WTC11 (cell line): ENCODE data around the gene ZNF438. TPM values are rescaled to one million over a fixed set of nuclear protein-coding genes. Genes with fewer than 3 reads are reported as not detected.

Experiments used
- ATAC-seq: fragments of 200-7000 bp; cut with Tn5 transposase; 2 replicates; pipeline ENCODE4 v1.10.0; 2021; ENCODE audit warnings: mild to moderate bottlenecking, moderate library complexity
- CTCF ChIA-PET: fragments of 300-600 bp; sonication (Branson Sonifier 250); formaldehyde crosslinking; loops from one replicate; lab custom pipeline; 2021; ENCODE audit warnings: antibody characterized with exemption; lab: Charles Lee
- POLR2A ChIA-PET: fragments of 350-600 bp; sonication (Branson Sonifier 250); formaldehyde crosslinking; loops from one replicate; lab custom pipeline; 2021; ENCODE audit warnings: antibody characterized with exemption; lab: Charles Lee
- DNase-seq: peaks from one replicate; pipeline ENCODE4 v3.0.0; 2021; ENCODE audit warnings: low spot score
- H3K27ac Mint-ChIP-seq: 2 replicates; pipeline ENCODE4 v1.8.0; 2021; ENCODE audit warnings: mixed read lengths
- H3K27me3 Mint-ChIP-seq: 2 replicates; pipeline ENCODE4 v1.8.0; 2021; ENCODE audit warnings: low read depth, mild to moderate bottlenecking, moderate library complexity, mixed read lengths
- H3K36me3 Mint-ChIP-seq: 2 replicates; pipeline ENCODE4 v1.8.0; 2021; ENCODE audit warnings: mixed read lengths
- H3K4me1 Mint-ChIP-seq: 2 replicates; pipeline ENCODE4 v1.8.0; 2022; ENCODE audit warnings: mixed read lengths
- H3K4me3 Mint-ChIP-seq: 2 replicates; pipeline ENCODE4 v1.8.0; 2021; ENCODE audit warnings: mild to moderate bottlenecking, moderate library complexity, mixed read lengths
- H3K9me3 Mint-ChIP-seq: 2 replicates; pipeline ENCODE4 v1.8.0; 2021; ENCODE audit warnings: mixed read lengths
- AFF4 ChIP-seq: sonication (generic); formaldehyde crosslinking; IDR thresholded peaks from 2 replicates; pipeline ENCODE4 v1.8.1; 2023; ENCODE audit warnings: mild to moderate bottlenecking, missing genetic modification reagents, borderline replicate concordance
- AR ChIP-seq: fragments of 250-450 bp; sonication (Bioruptor Pico); IDR thresholded peaks from 2 replicates; pipeline ENCODE4 v1.9.0; 2021; ENCODE audit warnings: mild to moderate bottlenecking
- CREB1 ChIP-seq: sonication (generic); formaldehyde crosslinking; IDR thresholded peaks from 2 replicates; pipeline ENCODE4 v1.8.0; 2023; ENCODE audit warnings: mild to moderate bottlenecking, missing genetic modification reagents
- EMX1 ChIP-seq: fragments of 250-450 bp; sonication (Bioruptor Pico); IDR thresholded peaks from 2 replicates; pipeline ENCODE4 v1.8.0; 2021; ENCODE audit warnings: mild to moderate bottlenecking
- FOXK1 ChIP-seq: sonication (generic); formaldehyde crosslinking; IDR thresholded peaks from 2 replicates; pipeline ENCODE4 v1.8.0; 2022; ENCODE audit warnings: mild to moderate bottlenecking, moderate library complexity, missing genetic modification reagents
- FOXP4 ChIP-seq: sonication (generic); formaldehyde crosslinking; IDR thresholded peaks from 2 replicates; pipeline ENCODE4 v1.8.0; 2022; ENCODE audit warnings: mild to moderate bottlenecking, missing genetic modification reagents
- JAZF1 ChIP-seq: fragments of 250-450 bp; sonication (Bioruptor Pico); IDR thresholded peaks from 2 replicates; pipeline ENCODE4 v1.9.0; 2021; ENCODE audit warnings: moderate library complexity, mild to moderate bottlenecking, inconsistent platforms
- NFATC4 ChIP-seq: fragments of 250-450 bp; sonication (Bioruptor Pico); IDR thresholded peaks from 2 replicates; pipeline ENCODE4 v1.9.0; 2021; ENCODE audit warnings: mild to moderate bottlenecking
- NFE2L1 ChIP-seq: sonication (generic); formaldehyde crosslinking; IDR thresholded peaks from 2 replicates; pipeline ENCODE4 v1.8.1; 2023; ENCODE audit warnings: missing genetic modification reagents
- NR2C2 ChIP-seq: sonication (generic); formaldehyde crosslinking; IDR thresholded peaks from 2 replicates; pipeline ENCODE4 v1.8.0; 2022; ENCODE audit warnings: mild to moderate bottlenecking, missing genetic modification reagents
- PRRX2 ChIP-seq: fragments of 250-450 bp; sonication (Bioruptor Pico); IDR thresholded peaks from 2 replicates; pipeline ENCODE4 v1.8.0; 2021; ENCODE audit warnings: mild to moderate bottlenecking
- TCF7 ChIP-seq: sonication (generic); formaldehyde crosslinking; IDR thresholded peaks from 2 replicates; pipeline ENCODE4 v1.8.0; 2022; ENCODE audit warnings: mild to moderate bottlenecking, low read depth, missing genetic modification reagents, moderate library complexity
- TEAD1 ChIP-seq: sonication (generic); formaldehyde crosslinking; IDR thresholded peaks from 2 replicates; pipeline ENCODE4 v1.8.0; 2022; ENCODE audit warnings: mild to moderate bottlenecking, missing genetic modification reagents
- TEAD4 ChIP-seq: sonication (generic); formaldehyde crosslinking; IDR thresholded peaks from 2 replicates; pipeline ENCODE4 v1.8.0; 2022; ENCODE audit warnings: mild to moderate bottlenecking, missing genetic modification reagents
- USF1 ChIP-seq: sonication (generic); formaldehyde crosslinking; IDR thresholded peaks from 2 replicates; pipeline ENCODE4 v1.8.0; 2022; ENCODE audit warnings: mild to moderate bottlenecking, missing genetic modification reagents
- ZNF121 ChIP-seq: sonication (generic); formaldehyde crosslinking; IDR thresholded peaks from 2 replicates; pipeline ENCODE4 v1.8.0; 2023; ENCODE audit warnings: missing genetic modification reagents
- ZNF416 ChIP-seq: fragments of 250-450 bp; sonication (Bioruptor Pico); IDR thresholded peaks from 2 replicates; pipeline ENCODE4 v1.9.0; 2021; ENCODE audit warnings: mild to moderate bottlenecking, inconsistent platforms
- ZNF512 ChIP-seq: sonication (generic); formaldehyde crosslinking; IDR thresholded peaks from 2 replicates; pipeline ENCODE4 v1.8.1; 2022; ENCODE audit warnings: missing genetic modification reagents, borderline replicate concordance
- ZNF532 ChIP-seq: fragments of 250-450 bp; sonication (Bioruptor Pico); IDR thresholded peaks from 2 replicates; pipeline ENCODE4 v1.9.0; 2021; ENCODE audit warnings: mild to moderate bottlenecking, borderline replicate concordance
- total RNA-seq: library from RNA; stranded (reverse); gene quantifications from 3 replicates; pipeline ENCODE4 v1.2.3, GENCODE V29; 2021

Gene ZNF438
- total RNA-seq, 1 experiment from 2014 or later, result 1.9 TPM

GRCh38 chr10:30846710-30847109 lies 185.0 kb downstream of the ZNF438 start:
- Mint-ChIP-seq H3K4me3 (no peak overlapping the region), H3K36me3 (no peaks in the 10 kb centered on the region), H3K27me3 (no peaks in the 10 kb centered on the region), H3K4me1 (no peaks in the 10 kb centered on the region), H3K27ac (no peak overlapping the region), H3K9me3 (no peaks in the 10 kb centered on the region)
- no peak for DNase-seq
- no peak for TF ChIP-seq ZNF121
- no peak for TF ChIP-seq USF1
- TF ChIP-seq ZNF512, result no peak
- no peak for TF ChIP-seq AFF4 (CRISPR knock-in tag)
- TF ChIP-seq PRRX2, result no peak
- ChIA-PET POLR2A (no interaction called here), CTCF (interaction anchor here (1.7 kb wide), 1 partner anchor 61 kb away, joined by 6 read pairs; no protein-coding TSS in a partner anchor)
- ATAC-seq, result no peak

GRCh38 chr10:30842894-30843293 lies 188.8 kb downstream of the ZNF438 start:
- POLR2A ChIA-PET, result no interaction called here
- TF ChIP-seq TEAD4 (no peak), JAZF1 (CRISPR knock-in tag) (no peak), EMX1 (CRISPR knock-in tag) (no peak), FOXK1 (CRISPR knock-in tag) (no peak), TCF7 (no peak), ZNF416 (CRISPR knock-in tag) (no peak)
- H3K4me1 Mint-ChIP-seq, result no peaks in the 10 kb centered on the region
- no peaks in the 10 kb centered on the region for H3K36me3 Mint-ChIP-seq
- no peak for ATAC-seq
- CTCF ChIA-PET, result no interaction called here
- no peaks in the 10 kb centered on the region for H3K27me3 Mint-ChIP-seq
- peaks cover 1% of the 10 kb centered on the region; the same call in 1 of the 2 replicates for H3K9me3 Mint-ChIP-seq
- no peak overlapping the region for H3K27ac Mint-ChIP-seq
- no peak overlapping the region for H3K4me3 Mint-ChIP-seq
- no peak for DNase-seq

- Mint-ChIP-seq H3K9me3 (peaks cover 4% of the 10 kb centered on the region; the same call in 1 of the 2 replicates), H3K4me3 (no peak overlapping the region), H3K27ac (peak overlapping the region; percentile 29; the same call in 1 of the 2 replicates), H3K4me1 (no peaks in the 10 kb centered on the region), H3K36me3 (no peaks in the 10 kb centered on the region), H3K27me3 (no peaks in the 10 kb centered on the region)
- ChIA-PET CTCF (interaction anchor here (0.5 to 1.2 kb wide), 3 partner anchors 8 to 947 kb away, joined by 4 to 6 read pairs (median 5); no protein-coding TSS in a partner anchor), POLR2A (no interaction called here)
- ATAC-seq (peak; percentile 41; the same call in 1 of the 2 replicates), DNase-seq (no peak)
- TF ChIP-seq NFE2L1 (CRISPR knock-in tag) (no peak), TEAD1 (CRISPR knock-in tag) (no peak), FOXP4 (CRISPR knock-in tag) (no peak), NFATC4 (CRISPR knock-in tag) (no peak), AR (no peak), CREB1 (CRISPR knock-in tag) (no peak), ZNF532 (CRISPR knock-in tag) (no peak), NR2C2 (no peak)
Measured at GRCh38 chr10:30842185-30842584, 189.5 kb downstream of the ZNF438 start.
